H1 (cell line): ENCODE results near the gene PSD2. TPM values are rescaled to one million over a fixed set of nuclear protein-coding genes. Genes with fewer than 3 reads are reported as not detected.

Experiments
- CEBPB ChIP-seq: IDR thresholded peaks from 2 replicates; pipeline ENCODE4 v1.6.1; 2012; ENCODE audit warnings: low read depth, low read length
- CHD1 ChIP-seq: IDR thresholded peaks from 2 replicates; pipeline ENCODE4 v1.6.1; 2012; ENCODE audit warnings: low read depth, low read length, improper control_type of control experiment
- HDAC2 ChIP-seq, 2 experiments: fragments of 300-600 bp in 1 of 2; sonication (generic) in 1 of 2; IDR thresholded peaks; 2 replicates each; pipeline ENCODE4 v1.6.1; 2011 to 2012; ENCODE audit warnings: low read depth in 2 of 2, low read length in 2 of 2, mild to moderate bottlenecking in 2 of 2, moderate library complexity in 2 of 2, borderline replicate concordance in 1 of 2, inconsistent platforms in 1 of 2
- POLR2AphosphoS5 ChIP-seq: IDR thresholded peaks from 2 replicates; pipeline ENCODE4 v1.6.1; 2011; ENCODE audit warnings: low read depth, low read length
- RAD21 ChIP-seq, 2 experiments: IDR thresholded peaks in 1 of 2; conservative IDR thresholded peaks in 1 of 2; 2 replicates each; pipeline ENCODE4 v1.6.1; 2011; ENCODE audit warnings: low read depth in 2 of 2, low read length in 2 of 2, improper control_type of control experiment in 1 of 2, inconsistent platforms in 1 of 2, mild to moderate bottlenecking in 1 of 2, moderate library complexity in 1 of 2
- SRF ChIP-seq: IDR thresholded peaks from 2 replicates; pipeline ENCODE4 v1.6.1; 2011; ENCODE audit warnings: mild to moderate bottlenecking, low read depth, low read length, moderate library complexity
- polyA plus RNA-seq, 7 experiments: library from polyadenylated mRNA; depleted of rRNA in 3 of 7; stranded (reverse) in 5 of 7; unstranded in 2 of 7; fragments of >200 nt in 5 of 7; fragments of 200-250 nt in 2 of 7; gene quantifications; 1 replicate in 5 of 7; 2 replicates in 1 of 7; 4 replicates in 1 of 7; pipeline versions ENCODE4 v1.2.1 to v1.2.3, GENCODE V29; 2011 to 2013; ENCODE audit warnings: missing spikeins in 2 of 7, mixed read lengths in 2 of 7
- small RNA-seq: library from polyadenylated mRNA; stranded (forward); fragments of <200 nt; extraction: miRNeasy Mini kit (QIAGEN cat#:217004); gene quantifications from one replicate; pipeline ENCODE3, GENCODE V24; 2013; ENCODE audit not compliant: insufficient read depth
- total RNA-seq: library from RNA; stranded (reverse); fragmentation: NEBNext Ultra II Directional; extraction: Animal tissue kit (Norgen Biotek cat#: 25700); gene quantifications from 2 replicates; pipeline ENCODE4 v1.2.1, GENCODE V29; 2021

Gene PSD2
- total and polyA plus RNA-seq, 2 of the 8 experiments (the other 6 are each of a cell fraction or from before 2014, with no cell fraction given), result 0.06 to 0.14 TPM

DNA sequence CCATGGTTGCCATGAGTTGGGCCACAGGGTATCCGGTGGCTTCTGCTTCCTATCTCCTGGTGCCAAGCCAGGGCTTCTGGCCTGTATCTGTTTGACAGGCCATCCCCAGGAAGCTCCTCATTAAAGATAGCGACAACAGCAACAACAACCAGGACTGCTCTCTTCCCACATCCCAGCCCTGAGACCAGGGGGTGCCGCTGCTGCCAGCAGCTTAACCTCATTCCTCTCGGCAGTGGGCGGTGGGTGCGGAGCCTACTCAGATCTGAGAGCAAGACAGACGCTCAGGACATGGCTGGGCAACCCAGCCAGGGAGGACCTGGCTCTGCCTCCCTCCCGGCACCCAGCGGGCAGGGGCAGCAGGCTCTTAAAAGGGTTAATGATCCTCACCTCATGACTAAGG is 98.3 kb downstream of the PSD2 start (continued):
- TF ChIP-seq RAD21 (IDR thresholded peaks at IDR 0.05 in 1 of 2, conservative IDR thresholded peaks at IDR 0.05 in 1 of 2; ENCODE audit: low read depth in 2 of 2, low read length in 2 of 2), result no peak
- TF ChIP-seq HDAC2 (IDR thresholded peaks at IDR 0.05; ENCODE audit: borderline replicate concordance in 1 of 2, low read depth in 2 of 2, low read length in 2 of 2), result no peak
- no peak for TF ChIP-seq POLR2AphosphoS5
- TF ChIP-seq CHD1, result no peak
- TF ChIP-seq SRF, result no peak
- TF ChIP-seq CEBPB, result no peak

Small RNA genes lying within 50 kb of the gene (small RNA-seq; reads per million reads assigned to genes)
- gene AC008667.4, result not detected

Other genes starting within 250 kb of the PSD2 start
- 194 and 203 TPM in 2 replicates for gene UBE2D2, start 234.5 kb upstream of the PSD2 start, total RNA-seq
- 57.8 and 66.9 TPM in 2 replicates for gene UBE2D2, start 234.5 kb upstream of the PSD2 start, polyA plus RNA-seq (2011; rRNA removed)
- 74.0 and 78.3 TPM in 2 replicates for gene CXXC5, start 147.5 kb upstream of the PSD2 start, total RNA-seq
- 61.4 and 83.5 TPM in 2 replicates for gene CXXC5, start 147.5 kb upstream of the PSD2 start, polyA plus RNA-seq (2011; rRNA removed)
- 0.21 and 0.54 TPM in 2 replicates for gene NRG2, start 247.5 kb downstream of the PSD2 start, total RNA-seq
- 0.27 and 0.49 TPM in 2 replicates for gene NRG2, start 247.5 kb downstream of the PSD2 start, polyA plus RNA-seq (2011; rRNA removed)